ENCODE results near the gene KLK11.

Gene KLK11

DNA sequence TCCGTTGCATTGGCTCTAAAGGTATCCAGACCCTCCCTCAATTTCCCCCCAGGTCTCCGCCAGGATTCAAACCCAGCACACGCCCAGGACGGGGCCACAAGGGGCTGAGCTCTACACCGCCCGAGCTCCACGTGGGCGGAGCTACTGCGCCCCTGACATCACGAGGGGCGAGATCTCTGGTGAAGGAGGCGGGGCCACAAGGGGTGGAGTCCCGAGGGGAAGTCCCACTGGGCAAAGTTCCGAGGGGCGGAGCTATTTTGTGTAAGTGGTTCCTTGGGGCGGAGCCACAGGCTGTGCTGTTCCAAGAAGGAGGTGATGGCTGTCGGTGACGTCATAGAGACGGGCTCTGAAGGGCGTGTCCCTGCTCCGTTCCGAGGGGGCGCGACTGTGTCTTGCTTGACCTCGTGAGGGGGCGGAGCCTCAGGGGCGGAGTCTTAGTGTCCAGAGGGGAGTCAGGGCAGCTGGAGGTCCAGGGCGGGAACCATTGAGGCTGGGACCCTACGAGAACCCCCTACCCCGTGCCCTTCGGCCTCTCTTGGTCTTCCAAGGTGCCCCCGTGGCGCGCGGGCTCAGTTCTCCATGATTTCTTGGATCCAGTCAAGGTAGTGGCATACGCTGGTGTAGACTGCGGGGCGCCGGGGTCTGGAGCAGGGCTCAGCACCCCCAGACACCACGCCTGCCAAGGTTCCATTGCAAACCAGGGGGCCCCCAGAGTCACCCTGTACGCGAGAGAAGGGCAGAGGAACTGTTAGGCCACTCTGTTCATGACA lies 23.7 kb downstream of the KLK11 start:
- H3K9ac ChIP-seq (ENCODE audit: low read depth, low read length, poor library complexity, severe bottlenecking), result no peak overlapping the region
- no peaks in the 10 kb centered on the region for H3K27me3 ChIP-seq (ENCODE audit: insufficient read depth, low read length, poor library complexity, severe bottlenecking)
- H3K4me1 ChIP-seq (ENCODE audit: insufficient read depth, low read length, poor library complexity, severe bottlenecking), result no peaks in the 10 kb centered on the region
- H2AFZ ChIP-seq (ENCODE audit: low read length), result no peak overlapping the region
- no peak overlapping the region for H3K4me3 ChIP-seq (ENCODE audit: low read length, poor library complexity, severe bottlenecking)
- no peaks in the 10 kb centered on the region for H4K20me1 ChIP-seq (ENCODE audit: insufficient read depth, low read length, poor library complexity, severe bottlenecking)
- H3K79me2 ChIP-seq (ENCODE audit: insufficient read depth, low read length), result no peaks in the 10 kb centered on the region
- H3K36me3 ChIP-seq (ENCODE audit: insufficient read depth, low read length), result no peaks in the 10 kb centered on the region
- no peak overlapping the region for H3K4me2 ChIP-seq (ENCODE audit: low read depth, low read length, poor library complexity, severe bottlenecking)
- TF ChIP-seq, protein P1, sequence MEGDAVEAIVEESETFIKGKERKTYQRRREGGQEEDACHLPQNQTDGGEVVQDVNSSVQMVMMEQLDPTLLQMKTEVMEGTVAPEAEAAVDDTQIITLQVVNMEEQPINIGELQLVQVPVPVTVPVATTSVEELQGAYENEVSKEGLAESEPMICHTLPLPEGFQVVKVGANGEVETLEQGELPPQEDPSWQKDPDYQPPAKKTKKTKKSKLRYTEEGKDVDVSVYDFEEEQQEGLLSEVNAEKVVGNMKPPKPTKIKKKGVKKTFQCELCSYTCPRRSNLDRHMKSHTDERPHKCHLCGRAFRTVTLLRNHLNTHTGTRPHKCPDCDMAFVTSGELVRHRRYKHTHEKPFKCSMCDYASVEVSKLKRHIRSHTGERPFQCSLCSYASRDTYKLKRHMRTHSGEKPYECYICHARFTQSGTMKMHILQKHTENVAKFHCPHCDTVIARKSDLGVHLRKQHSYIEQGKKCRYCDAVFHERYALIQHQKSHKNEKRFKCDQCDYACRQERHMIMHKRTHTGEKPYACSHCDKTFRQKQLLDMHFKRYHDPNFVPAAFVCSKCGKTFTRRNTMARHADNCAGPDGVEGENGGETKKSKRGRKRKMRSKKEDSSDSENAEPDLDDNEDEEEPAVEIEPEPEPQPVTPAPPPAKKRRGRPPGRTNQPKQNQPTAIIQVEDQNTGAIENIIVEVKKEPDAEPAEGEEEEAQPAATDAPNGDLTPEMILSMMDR (conservative IDR thresholded peaks at IDR 0.05; ENCODE audit: low read length), result no peak
- TF ChIP-seq EZH2phosphoT487 (IDR thresholded peaks at IDR 0.05; ENCODE audit: borderline replicate concordance), result no peak
- H3K9me3 ChIP-seq (ENCODE audit: insufficient read depth, low read depth, low read length), result peaks cover 5% of the 10 kb centered on the region; the same call in 1 of the 2 replicates
- H3K9me2 ChIP-seq (replicated peaks; ENCODE audit: low read depth, low read length), result no peaks in the 10 kb centered on the region
- H3F3A ChIP-seq (ENCODE audit: low read depth), result no peaks in the 10 kb centered on the region

DNA sequence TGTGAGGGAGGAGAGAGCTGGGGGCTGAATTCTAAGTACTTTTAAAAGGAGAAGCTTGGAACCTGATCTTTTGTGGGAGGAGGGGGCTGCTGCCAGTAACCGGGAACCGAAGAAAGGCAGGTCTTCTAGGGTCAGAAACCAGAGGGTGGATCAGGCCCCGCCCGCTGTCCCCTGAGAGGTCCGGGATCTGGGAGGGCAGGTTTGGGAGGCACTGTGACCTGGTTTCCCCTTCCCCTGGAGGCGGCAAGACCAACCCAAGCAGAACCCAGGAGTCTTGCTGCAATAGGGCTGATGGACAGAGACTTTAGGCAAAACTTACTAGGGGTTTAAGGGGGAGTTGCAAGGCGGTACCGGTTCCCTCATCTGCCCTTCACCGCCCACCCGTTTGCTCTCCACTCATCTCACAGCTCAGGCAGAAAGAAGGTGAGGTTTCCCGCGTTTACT lies 24.3 kb downstream of the KLK11 start:
- Histone ChIP-seq H3K36me3 (ENCODE audit: insufficient read depth, low read length) (no peaks in the 10 kb centered on the region), H3K27me3 (ENCODE audit: insufficient read depth, low read length, poor library complexity, severe bottlenecking) (no peaks in the 10 kb centered on the region), H3K9me2 (replicated peaks; ENCODE audit: low read depth, low read length) (no peaks in the 10 kb centered on the region), H3K9me3 (ENCODE audit: insufficient read depth, low read depth, low read length) (peaks cover 5% of the 10 kb centered on the region; the same call in 1 of the 2 replicates), H3K4me3 (ENCODE audit: low read length, poor library complexity, severe bottlenecking) (no peak overlapping the region), H3K9ac (ENCODE audit: low read depth, low read length, poor library complexity, severe bottlenecking) (no peak overlapping the region), H3K4me2 (ENCODE audit: low read depth, low read length, poor library complexity, severe bottlenecking) (no peak overlapping the region), H4K20me1 (ENCODE audit: insufficient read depth, low read length, poor library complexity, severe bottlenecking) (no peaks in the 10 kb centered on the region), H3K4me1 (ENCODE audit: insufficient read depth, low read length, poor library complexity, severe bottlenecking) (no peaks in the 10 kb centered on the region), H2AFZ (ENCODE audit: low read length) (no peak overlapping the region), H3K79me2 (ENCODE audit: insufficient read depth, low read length) (no peaks in the 10 kb centered on the region), H3F3A (ENCODE audit: low read depth) (no peaks in the 10 kb centered on the region)
- TF ChIP-seq EZH2phosphoT487 (IDR thresholded peaks at IDR 0.05; ENCODE audit: borderline replicate concordance), result no peak
- TF ChIP-seq, protein P1 (conservative IDR thresholded peaks at IDR 0.05; ENCODE audit: low read length), result no peak

DNA sequence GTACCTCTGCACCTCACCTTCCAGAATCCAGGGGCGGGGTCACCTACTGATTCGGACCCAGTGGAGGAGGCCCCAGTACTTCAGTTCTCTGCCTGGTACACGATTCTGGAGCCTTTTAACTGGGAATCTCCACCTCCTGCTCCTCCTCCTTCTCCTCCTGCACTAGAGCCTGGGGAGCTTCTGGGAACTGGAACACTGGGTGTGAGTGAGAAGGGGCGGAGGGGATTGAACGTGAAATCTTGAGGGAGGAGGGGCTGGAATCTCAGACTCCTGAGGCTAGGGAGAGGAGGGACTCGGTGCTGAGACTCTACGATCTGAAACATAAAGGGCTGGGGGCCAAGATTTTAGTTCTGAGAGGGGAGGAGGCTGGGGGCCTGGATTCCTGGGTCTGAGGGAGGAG lies 24.9 kb downstream of the KLK11 start, which contains the start of gene KLK8:
Gene KLK8 (minus strand): TSS at position 90 of the 400 bp plus-strand sequence. CDS start 437 bp downstream, outside the sequence.
- Histone ChIP-seq H3F3A (ENCODE audit: low read depth) (no peaks in the 10 kb centered on the region), H3K9ac (ENCODE audit: low read depth, low read length, poor library complexity, severe bottlenecking) (no peak within 1 kb of the TSS), H3K9me3 (ENCODE audit: insufficient read depth, low read depth, low read length) (peaks cover 5% of the 10 kb centered on the region; the same call in 1 of the 2 replicates), H3K36me3 (ENCODE audit: insufficient read depth, low read length) (no peaks in the 10 kb centered on the region), H4K20me1 (ENCODE audit: insufficient read depth, low read length, poor library complexity, severe bottlenecking) (no peaks in the 10 kb centered on the region), H3K27me3 (ENCODE audit: insufficient read depth, low read length, poor library complexity, severe bottlenecking) (no peaks in the 10 kb centered on the region), H3K4me1 (ENCODE audit: insufficient read depth, low read length, poor library complexity, severe bottlenecking) (no peaks in the 10 kb centered on the region), H2AFZ (ENCODE audit: low read length) (no peak within 1 kb of the TSS), H3K79me2 (ENCODE audit: insufficient read depth, low read length) (no peaks in the 10 kb centered on the region), H3K4me3 (ENCODE audit: low read length, poor library complexity, severe bottlenecking) (no peak within 1 kb of the TSS), H3K9me2 (replicated peaks; ENCODE audit: low read depth, low read length) (no peaks in the 10 kb centered on the region), H3K4me2 (ENCODE audit: low read depth, low read length, poor library complexity, severe bottlenecking) (no peak within 1 kb of the TSS)
- no peak for TF ChIP-seq EZH2phosphoT487 (IDR thresholded peaks at IDR 0.05; ENCODE audit: borderline replicate concordance)
- TF ChIP-seq, protein P1 (conservative IDR thresholded peaks at IDR 0.05; ENCODE audit: low read length), result no peak

Data from Loucy (cell line).